GM19397 (cell line): ENCODE measurements around the gene LMO2.
"Not testable (repeated sequence)": the region's sequence is repeated elsewhere in the genome, so short reads cannot be mapped to it uniquely, and the experiment has no call there.

Source experiments
- ATAC-seq: cut with Tn5 transposase; IDR thresholded peaks from one replicate; pipeline ENCODE4 v1.9.1; 2021; ENCODE audit warnings: mild to moderate bottlenecking, moderate library complexity; ENCODE audit not compliant: unreplicated experiment

Gene LMO2

GRCh38 chr11:33827206-33827605 lies 64.7 kb downstream of the LMO2 start:
- no peak for ATAC-seq

GRCh38 chr11:33825854-33826560 lies 65.9 kb downstream of the LMO2 start:
- ATAC-seq = no peak

GRCh38 chr11:33822981-33823380 lies 68.9 kb downstream of the LMO2 start:
- ATAC-seq = not testable (repeated sequence)

DNA sequence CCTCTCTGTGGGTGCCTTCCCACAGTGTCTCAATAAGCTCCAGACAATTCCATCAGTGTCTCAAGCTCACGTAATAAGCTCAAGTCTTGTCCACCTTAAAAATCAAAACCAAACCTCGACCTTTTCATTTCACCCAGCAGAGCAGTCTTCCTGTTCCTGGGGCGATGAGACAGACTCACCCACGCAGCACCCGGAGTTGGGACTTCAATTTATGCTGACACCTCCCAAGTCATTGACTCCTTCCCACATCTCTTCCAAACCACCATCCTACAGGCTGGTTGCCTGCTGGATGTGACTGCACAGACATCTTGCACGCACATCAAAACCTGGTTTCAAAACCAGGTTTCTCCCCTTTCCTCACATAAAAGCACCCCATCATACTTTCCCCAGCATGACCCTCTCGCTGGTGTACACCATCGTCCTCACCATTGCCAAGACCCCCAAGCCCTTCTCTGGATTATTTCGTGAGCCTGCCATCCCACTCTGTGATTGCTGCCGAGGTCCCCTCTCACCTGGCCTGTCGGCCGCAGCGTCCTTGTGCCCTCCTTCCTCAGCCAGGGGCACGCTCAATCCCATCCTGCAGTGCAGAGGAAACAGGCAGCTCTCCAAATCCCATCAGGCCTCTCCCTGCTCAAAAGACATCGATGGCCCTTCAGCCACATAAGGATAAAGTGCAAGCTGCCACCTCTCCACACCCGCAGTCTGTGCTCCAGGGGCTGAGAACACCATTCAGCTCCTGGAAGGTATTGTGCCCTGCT lies 72.4 kb downstream of the LMO2 start:
- ATAC-seq = no peak
